A204.1 (cell line): ENCODE results near the gene SNORC.
"Not testable (repeated sequence)": the region's sequence is repeated elsewhere in the genome, so short reads cannot be mapped to it uniquely, and the experiment has no call there.

Source experiments
- FAIRE-seq: peaks from 2 replicates; lab custom pipeline; 2012; peaks lifted over from hg19 to GRCh38; lab: Jason Lieb, UNC

Gene SNORC

GRCh38 chr2:232870018-232870765 is at the start of gene SNORC:
Gene SNORC (plus strand): TSS chr2:232870264. CDS start chr2:232870342, 78 bp downstream.
- FAIRE-seq, result no peak

- no peak for FAIRE-seq
These were observed 40.1 kb upstream of the SNORC start for GRCh38 chr2:232829988-232830387.

GRCh38 chr2:232831496-232831895 is 38.6 kb upstream of the SNORC start:
- no peak for FAIRE-seq

- no peak for FAIRE-seq
These were observed 36.2 kb upstream of the SNORC start for GRCh38 chr2:232833830-232834229.

GRCh38 chr2:232835687-232836208 is 34.3 kb upstream of the SNORC start:
- FAIRE-seq, result no peak

GRCh38 chr2:232836934-232837333 is 33.1 kb upstream of the SNORC start:
- FAIRE-seq, result no peak

GRCh38 chr2:232838406-232838874 is 31.6 kb upstream of the SNORC start:
- no peak for FAIRE-seq

GRCh38 chr2:232839411-232840079 is 30.5 kb upstream of the SNORC start:
- no peak for FAIRE-seq

GRCh38 chr2:232842689-232843088 is 27.4 kb upstream of the SNORC start:
- no peak for FAIRE-seq

GRCh38 chr2:232843834-232844233 is 26.2 kb upstream of the SNORC start:
- FAIRE-seq, result no peak

- no peak for FAIRE-seq
These were observed 24.0 kb upstream of the SNORC start for GRCh38 chr2:232846055-232846454.

- FAIRE-seq, result no peak
These were observed 20.0 kb upstream of the SNORC start for GRCh38 chr2:232850039-232850438.

- FAIRE-seq, result not testable (repeated sequence)
These were observed 18.0 kb upstream of the SNORC start for GRCh38 chr2:232852081-232852480.

GRCh38 chr2:232852676-232853075 is 17.4 kb upstream of the SNORC start:
- no peak for FAIRE-seq

- no peak for FAIRE-seq
These were observed 16.0 kb upstream of the SNORC start for GRCh38 chr2:232854082-232854481.

GRCh38 chr2:232857158-232857563 is 12.9 kb upstream of the SNORC start:
- FAIRE-seq, result no peak

GRCh38 chr2:232859385-232859916 is 10.6 kb upstream of the SNORC start:
- no peak for FAIRE-seq

GRCh38 chr2:232860593-232861241 is 9.3 kb upstream of the SNORC start:
- no peak for FAIRE-seq

GRCh38 chr2:232861353-232861752 is 8.7 kb upstream of the SNORC start:
- FAIRE-seq, result no peak

- FAIRE-seq, result no peak
These were observed 6.1 kb upstream of the SNORC start for GRCh38 chr2:232863996-232864395.

GRCh38 chr2:232865165-232865564 is 4.9 kb upstream of the SNORC start:
- no peak for FAIRE-seq

- no peak for FAIRE-seq
These were observed 4.0 kb upstream of the SNORC start for GRCh38 chr2:232866104-232866503.
